Measurements from ENCODE around the gene TEX29.

Gene TEX29

DNA sequence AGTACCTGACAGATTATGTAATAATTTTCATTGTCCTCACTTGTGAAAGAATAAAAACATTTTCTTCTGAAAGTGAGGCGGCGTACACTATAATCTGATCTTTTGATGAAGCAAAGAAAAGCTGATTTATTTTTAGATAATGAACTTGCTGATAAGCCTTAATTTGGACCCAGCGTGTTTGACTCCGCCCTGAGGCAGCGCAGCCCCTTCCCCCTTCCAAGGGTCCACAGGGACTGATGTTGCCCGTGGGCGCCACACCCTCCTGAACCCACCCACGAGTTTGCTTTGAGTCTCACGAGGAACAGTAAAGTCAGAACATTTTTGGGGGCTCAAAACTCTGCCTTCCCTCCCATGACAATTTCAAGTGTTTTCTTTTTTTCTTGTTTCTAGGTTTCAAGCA is 40.0 kb downstream of the TEX29 start:
- H4K20me1 ChIP-seq (ENCODE audit: insufficient read depth, low read length) = no peaks in the 10 kb centered on the region
- no peaks in the 10 kb centered on the region for H3K9me3 ChIP-seq (ENCODE audit: low read length)
- H3K4me3 ChIP-seq (ENCODE audit: low read depth, low read length, poor library complexity, severe bottlenecking) = no peak overlapping the region
- no peak overlapping the region for H3K27ac ChIP-seq (ENCODE audit: low read depth, low read length, poor library complexity, severe bottlenecking)
- TF ChIP-seq, protein P1, sequence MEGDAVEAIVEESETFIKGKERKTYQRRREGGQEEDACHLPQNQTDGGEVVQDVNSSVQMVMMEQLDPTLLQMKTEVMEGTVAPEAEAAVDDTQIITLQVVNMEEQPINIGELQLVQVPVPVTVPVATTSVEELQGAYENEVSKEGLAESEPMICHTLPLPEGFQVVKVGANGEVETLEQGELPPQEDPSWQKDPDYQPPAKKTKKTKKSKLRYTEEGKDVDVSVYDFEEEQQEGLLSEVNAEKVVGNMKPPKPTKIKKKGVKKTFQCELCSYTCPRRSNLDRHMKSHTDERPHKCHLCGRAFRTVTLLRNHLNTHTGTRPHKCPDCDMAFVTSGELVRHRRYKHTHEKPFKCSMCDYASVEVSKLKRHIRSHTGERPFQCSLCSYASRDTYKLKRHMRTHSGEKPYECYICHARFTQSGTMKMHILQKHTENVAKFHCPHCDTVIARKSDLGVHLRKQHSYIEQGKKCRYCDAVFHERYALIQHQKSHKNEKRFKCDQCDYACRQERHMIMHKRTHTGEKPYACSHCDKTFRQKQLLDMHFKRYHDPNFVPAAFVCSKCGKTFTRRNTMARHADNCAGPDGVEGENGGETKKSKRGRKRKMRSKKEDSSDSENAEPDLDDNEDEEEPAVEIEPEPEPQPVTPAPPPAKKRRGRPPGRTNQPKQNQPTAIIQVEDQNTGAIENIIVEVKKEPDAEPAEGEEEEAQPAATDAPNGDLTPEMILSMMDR (IDR thresholded peaks at IDR 0.05; ENCODE audit: low read length) = no peak
- TF ChIP-seq EZH2 (IDR thresholded peaks at IDR 0.05; ENCODE audit: borderline replicate concordance, low read length) = no peak
- H2AFZ ChIP-seq (ENCODE audit: low read length) = no peak overlapping the region
- no peak overlapping the region for H3K4me2 ChIP-seq (ENCODE audit: low read length)
- no peaks in the 10 kb centered on the region for H3F3A ChIP-seq (ENCODE audit: insufficient read depth, low read length)
- H3K9ac ChIP-seq (ENCODE audit: low read length) = no peak overlapping the region
- no peaks in the 10 kb centered on the region; the same call in 1 of the 2 replicates for H3K27me3 ChIP-seq (ENCODE audit: insufficient read depth, low read length)
- no peaks in the 10 kb centered on the region for H3K9me2 ChIP-seq (ENCODE audit: low read depth, low read length)
- H3K4me1 ChIP-seq (ENCODE audit: insufficient read depth, low read length, severe bottlenecking) = no peaks in the 10 kb centered on the region
- no peaks in the 10 kb centered on the region for H3K79me2 ChIP-seq (ENCODE audit: insufficient read depth, low read length)
- H3K36me3 ChIP-seq (ENCODE audit: insufficient read depth, low read length) = no peaks in the 10 kb centered on the region

DNA sequence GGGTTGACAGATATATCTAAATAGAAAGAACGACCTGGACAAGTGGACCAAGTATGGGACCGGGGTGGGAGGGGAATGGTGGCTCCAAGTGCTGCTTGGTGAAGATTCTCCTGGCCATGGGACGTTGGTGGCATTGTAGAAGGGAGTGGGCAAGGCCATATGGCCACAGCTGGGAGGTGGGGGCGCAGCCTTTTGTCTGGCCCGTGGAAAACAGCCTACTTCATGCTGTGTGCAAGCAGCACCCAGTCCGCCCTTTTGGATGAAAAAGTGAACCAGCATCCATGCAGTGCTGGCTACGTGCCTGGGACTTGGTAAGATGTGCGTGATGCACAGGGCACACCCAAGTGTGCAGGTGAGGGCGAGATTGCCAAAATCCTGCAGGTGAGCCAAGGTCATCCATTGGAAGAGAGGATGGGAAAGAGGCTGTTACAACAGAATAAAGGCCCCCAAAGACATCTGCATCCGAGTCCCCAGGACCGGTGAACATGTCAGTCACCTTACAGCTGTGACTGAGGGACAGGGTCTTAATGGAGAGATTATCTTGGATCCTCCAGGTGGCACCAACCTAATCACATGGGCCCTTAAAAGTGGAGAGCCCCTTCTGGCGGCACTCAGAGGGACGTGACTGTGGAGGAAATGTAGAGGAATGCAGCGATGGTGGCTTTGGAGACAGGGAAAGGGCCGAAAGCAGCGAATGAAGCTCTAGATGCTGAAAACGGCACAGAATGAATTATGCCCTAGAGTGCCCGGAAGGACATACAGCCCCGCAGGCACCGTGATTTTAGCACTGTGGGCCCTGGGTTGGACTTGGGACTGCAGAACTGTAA is 40.8 kb downstream of the TEX29 start:
- Histone ChIP-seq H4K20me1 (ENCODE audit: insufficient read depth, low read length) (no peaks in the 10 kb centered on the region), H3K9ac (ENCODE audit: low read length) (no peak overlapping the region), H2AFZ (ENCODE audit: low read length) (no peak overlapping the region), H3K36me3 (ENCODE audit: insufficient read depth, low read length) (no peaks in the 10 kb centered on the region), H3K27ac (ENCODE audit: low read depth, low read length, poor library complexity, severe bottlenecking) (no peak overlapping the region), H3K9me2 (ENCODE audit: low read depth, low read length) (no peaks in the 10 kb centered on the region), H3K79me2 (ENCODE audit: insufficient read depth, low read length) (no peaks in the 10 kb centered on the region), H3K4me3 (ENCODE audit: low read depth, low read length, poor library complexity, severe bottlenecking) (no peak overlapping the region), H3K27me3 (ENCODE audit: insufficient read depth, low read length) (no peaks in the 10 kb centered on the region; the same call in 1 of the 2 replicates), H3K9me3 (ENCODE audit: low read length) (no peaks in the 10 kb centered on the region), H3K4me1 (ENCODE audit: insufficient read depth, low read length, severe bottlenecking) (no peaks in the 10 kb centered on the region), H3K4me2 (ENCODE audit: low read length) (no peak overlapping the region), H3F3A (ENCODE audit: insufficient read depth, low read length) (no peaks in the 10 kb centered on the region)
- no peak for TF ChIP-seq EZH2 (IDR thresholded peaks at IDR 0.05; ENCODE audit: borderline replicate concordance, low read length)
- TF ChIP-seq, protein P1 (IDR thresholded peaks at IDR 0.05; ENCODE audit: low read length) = no peak

DNA sequence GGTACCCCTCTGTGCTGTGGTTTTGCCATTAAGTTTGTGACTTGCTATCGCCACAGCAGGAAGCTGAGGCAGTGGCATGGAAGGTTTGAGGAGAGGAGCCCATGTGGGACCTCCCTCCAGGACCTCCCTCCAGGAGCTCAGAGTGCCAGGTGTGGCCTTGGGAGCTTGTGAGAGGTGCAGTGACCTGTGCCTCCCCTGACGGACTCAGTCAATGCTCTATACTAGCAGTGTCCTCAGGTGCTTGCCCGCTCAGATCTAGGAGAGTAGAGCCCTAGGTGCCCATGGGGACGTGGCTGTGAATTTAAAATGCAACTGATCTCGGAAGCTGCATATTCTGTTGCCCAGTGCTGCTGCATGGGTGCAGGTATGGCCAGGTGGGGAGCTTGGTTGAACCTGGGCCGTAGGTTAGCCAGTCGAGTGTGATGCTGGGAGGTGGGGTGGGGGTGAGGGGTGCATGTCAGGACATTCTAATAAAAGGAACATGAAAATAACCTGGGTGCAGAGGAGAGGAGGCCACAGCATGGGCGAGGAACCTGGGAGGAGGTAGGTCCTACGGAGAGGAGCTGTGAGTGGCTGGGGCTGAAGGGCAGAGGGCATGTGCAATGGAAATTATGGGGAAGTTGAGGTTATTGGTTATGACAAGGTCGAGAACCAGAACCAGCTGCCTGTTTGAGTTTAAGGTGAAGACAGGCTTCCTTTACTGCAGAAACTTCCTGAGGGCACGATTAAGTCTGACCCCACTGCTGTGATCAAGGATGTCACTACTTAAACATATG is 41.6 kb downstream of the TEX29 start:
- no peak overlapping the region for H2AFZ ChIP-seq (ENCODE audit: low read length)
- no peaks in the 10 kb centered on the region for H4K20me1 ChIP-seq (ENCODE audit: insufficient read depth, low read length)
- no peak overlapping the region for H3K4me3 ChIP-seq (ENCODE audit: low read depth, low read length, poor library complexity, severe bottlenecking)
- H3K27ac ChIP-seq (ENCODE audit: low read depth, low read length, poor library complexity, severe bottlenecking) = no peak overlapping the region
- no peaks in the 10 kb centered on the region for H3K36me3 ChIP-seq (ENCODE audit: insufficient read depth, low read length)
- H3K9me3 ChIP-seq (ENCODE audit: low read length) = no peaks in the 10 kb centered on the region
- H3F3A ChIP-seq (ENCODE audit: insufficient read depth, low read length) = no peaks in the 10 kb centered on the region
- no peaks in the 10 kb centered on the region for H3K79me2 ChIP-seq (ENCODE audit: insufficient read depth, low read length)
- TF ChIP-seq, protein P1 (IDR thresholded peaks at IDR 0.05; ENCODE audit: low read length) = no peak
- no peak for TF ChIP-seq EZH2 (IDR thresholded peaks at IDR 0.05; ENCODE audit: borderline replicate concordance, low read length)
- H3K4me1 ChIP-seq (ENCODE audit: insufficient read depth, low read length, severe bottlenecking) = no peaks in the 10 kb centered on the region
- no peaks in the 10 kb centered on the region for H3K9me2 ChIP-seq (ENCODE audit: low read depth, low read length)
- H3K9ac ChIP-seq (ENCODE audit: low read length) = no peak overlapping the region
- no peak overlapping the region for H3K4me2 ChIP-seq (ENCODE audit: low read length)
- no peaks in the 10 kb centered on the region; the same call in 1 of the 2 replicates for H3K27me3 ChIP-seq (ENCODE audit: insufficient read depth, low read length)

All from OCI-LY1 (cell line).